Tibial artery (tissue), 4 donors: Measurements from ENCODE around the gene CSNK2B.

ENCODE experiments used
- DNase-seq, 2 donors: peaks; one replicate each; pipeline ENCODE4 v3.0.0-alpha.2; 2019
- H3K27ac ChIP-seq, 2 donors: fragments of 200-600 bp; sonication (generic) in 1 of 2; 1 replicate in 1 of 2; 2 replicates in 1 of 2; pipeline ENCODE4 v1.5.1; 2018 to 2019; ENCODE audit warnings: mild to moderate bottlenecking in 1 of 2
- H3K27me3 ChIP-seq, 2 donors: fragments of 200-600 bp; sonication (generic) in 1 of 2; one replicate each; pipeline versions ENCODE4 v1.5.1 to v1.6.0; 2016 to 2019
- H3K36me3 ChIP-seq, 3 donors: fragments of 200-600 bp; sonication (generic) in 2 of 3; one replicate each; pipeline ENCODE4 v1.5.1; 2016 to 2019; ENCODE audit warnings: mild to moderate bottlenecking in 2 of 3
- H3K4me1 ChIP-seq, 4 donors: fragments of 200-600 bp; sonication (generic) in 2 of 4; 1 replicate in 3 of 4; 2 replicates in 1 of 4; pipeline ENCODE4 v1.5.1; 2016 to 2019
- H3K4me3 ChIP-seq, 2 donors: fragments of 200-600 bp; sonication (generic) in 1 of 2; 1 replicate in 1 of 2; 2 replicates in 1 of 2; pipeline ENCODE4 v1.5.1; 2018 to 2019; ENCODE audit warnings: mild to moderate bottlenecking in 2 of 2
- H3K9me3 ChIP-seq, 3 donors: fragments of 200-600 bp; sonication (generic) in 1 of 3; one replicate each; pipeline ENCODE4 v1.5.1; 2016 to 2019
- CTCF ChIP-seq, 2 experiments: fragments of 200-600 bp in 1 of 2; fragments of 450-650 bp in 1 of 2; IDR thresholded peaks; one replicate each; pipeline ENCODE4 v1.5.1; 2017 to 2019; ENCODE audit warnings: antibody characterized with exemption in 2 of 2, mild to moderate bottlenecking in 1 of 2, moderate library complexity in 1 of 2
- intact Hi-C: fragments of 100-400 bp; cut with DNase I; formaldehyde crosslinking; loops from one replicate; pipeline ENCODE4 v1.15.0; 2023; ENCODE audit warnings: low total_unique reads

Gene CSNK2B

GRCh38 chr6:31639449-31639861 is 26.4 kb upstream of the CSNK2B start:
- Histone ChIP-seq H3K36me3 (peaks cover 84 to 100% (median 98%) of the 10 kb centered on the region in 3 donors), H3K27me3 (no peaks in the 10 kb centered on the region), H3K27ac (no peak overlapping the region), H3K9me3 (no peaks in the 10 kb centered on the region), H3K4me1 (no peaks in the 10 kb centered on the region), H3K4me3 (no peak overlapping the region)
- no peak for DNase-seq
- TF ChIP-seq CTCF (IDR thresholded peaks at IDR 0.05), result no peak
- intact Hi-C loops, result no loop called here

- Histone ChIP-seq H3K27me3 (no peaks in the 10 kb centered on the region), H3K4me1 (no peaks in the 10 kb centered on the region), H3K4me3 (no peak overlapping the region), H3K27ac (no peak overlapping the region), H3K36me3 (peaks cover 84 to 100% (median 98%) of the 10 kb centered on the region in 3 donors), H3K9me3 (no peaks in the 10 kb centered on the region)
- DNase-seq, result no peak
- no peak for TF ChIP-seq CTCF (IDR thresholded peaks at IDR 0.05)
- intact Hi-C loops, result loop anchor here (5.0 kb wide), 1 partner anchor 967 kb away; no protein-coding TSS in a partner anchor
Measured at GRCh38 chr6:31640612-31641011, 25.3 kb upstream of the CSNK2B start.

DNA sequence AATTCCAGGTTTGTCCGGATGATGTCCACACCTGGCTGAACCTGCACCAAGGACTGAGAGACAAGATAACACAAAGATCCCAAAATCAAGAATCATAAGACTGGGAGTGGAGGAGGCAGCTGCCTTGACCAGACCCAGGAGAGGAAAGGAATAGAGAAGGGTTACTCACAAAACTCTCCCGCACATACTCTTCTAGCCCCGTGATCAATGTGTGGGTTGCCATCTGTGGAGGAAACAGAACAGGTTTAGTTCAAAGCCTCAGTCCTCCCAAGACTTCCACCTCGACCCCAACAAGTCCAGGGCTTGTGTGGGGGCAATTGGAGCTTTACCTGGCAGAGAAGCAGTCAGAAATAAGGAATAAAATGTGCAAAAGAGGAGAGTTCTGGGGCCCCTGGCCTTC is 24.5 kb upstream of the CSNK2B start:
- Histone ChIP-seq H3K9me3 (no peaks in the 10 kb centered on the region), H3K36me3 (peaks cover 84 to 100% (median 98%) of the 10 kb centered on the region in 3 donors), H3K4me3 (no peak overlapping the region), H3K27ac (no peak overlapping the region), H3K27me3 (no peaks in the 10 kb centered on the region), H3K4me1 (no peaks in the 10 kb centered on the region)
- intact Hi-C loops, result loop anchor here (5.0 kb wide), 1 partner anchor 966 kb away; no protein-coding TSS in a partner anchor
- no peak for TF ChIP-seq CTCF (IDR thresholded peaks at IDR 0.05)
- DNase-seq, result no peak

DNA sequence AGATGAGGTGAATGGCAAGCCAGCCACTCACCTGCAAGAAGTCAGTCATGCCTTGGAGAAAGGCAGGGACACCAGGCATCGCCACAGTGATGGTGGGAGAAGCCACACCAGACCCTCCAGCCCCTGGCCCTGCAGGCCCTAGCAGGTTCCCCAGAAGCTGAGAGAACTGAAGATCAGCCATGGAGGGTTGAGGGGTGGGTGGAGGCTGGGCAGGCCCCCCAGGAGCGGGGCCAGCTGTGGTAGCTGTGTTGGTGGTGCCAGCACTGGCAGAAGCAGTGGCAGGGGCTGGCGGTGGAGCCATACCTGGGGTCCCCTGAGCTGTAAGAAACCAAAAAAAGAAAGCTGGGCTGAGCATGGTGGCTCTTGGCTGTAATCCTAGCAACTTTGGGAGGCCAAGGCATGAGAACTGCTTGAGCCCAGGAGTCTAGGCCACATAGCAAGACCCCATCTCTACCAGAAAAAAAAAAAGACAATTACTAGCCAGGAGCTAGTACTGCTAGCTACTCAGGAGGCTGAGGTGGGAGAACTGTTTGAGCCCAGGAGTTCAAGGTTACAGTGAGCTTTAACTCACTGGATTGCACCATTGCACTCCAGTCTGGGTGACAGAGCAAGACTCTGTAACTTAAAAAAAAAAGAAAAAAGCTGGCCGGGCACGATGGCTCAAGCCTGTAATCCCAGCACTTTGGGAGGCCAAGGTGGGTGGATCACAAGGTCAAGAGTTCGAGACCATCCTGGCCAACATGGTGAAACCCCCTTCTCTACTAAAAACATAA is 22.9 kb upstream of the CSNK2B start:
- H3K4me1 ChIP-seq, result no peaks in the 10 kb centered on the region
- no peak overlapping the region for H3K4me3 ChIP-seq
- intact Hi-C loops, result loop anchor here (5.0 kb wide), 1 partner anchor 964 kb away; no protein-coding TSS in a partner anchor
- no peaks in the 10 kb centered on the region for H3K9me3 ChIP-seq
- no peak for TF ChIP-seq CTCF (IDR thresholded peaks at IDR 0.05)
- no peak for DNase-seq
- no peaks in the 10 kb centered on the region for H3K27me3 ChIP-seq
- H3K36me3 ChIP-seq, result peaks cover 83 to 100% (median 97%) of the 10 kb centered on the region in 3 donors
- H3K27ac ChIP-seq, result no peak overlapping the region

GRCh38 chr6:31643818-31644454 is 21.9 kb upstream of the CSNK2B start:
- Histone ChIP-seq H3K4me1 (no peaks in the 10 kb centered on the region), H3K27me3 (no peaks in the 10 kb centered on the region), H3K36me3 (peaks cover 88 to 100% (median 99%) of the 10 kb centered on the region in 3 donors), H3K27ac (no peak overlapping the region), H3K9me3 (no peaks in the 10 kb centered on the region), H3K4me3 (no peak overlapping the region)
- intact Hi-C loops, result loop anchor here (5.0 kb wide), 1 partner anchor 963 kb away; no protein-coding TSS in a partner anchor
- DNase-seq, result no peak
- no peak for TF ChIP-seq CTCF (IDR thresholded peaks at IDR 0.05)
